ENCODE results near the gene ARHGAP22.

DNA sequence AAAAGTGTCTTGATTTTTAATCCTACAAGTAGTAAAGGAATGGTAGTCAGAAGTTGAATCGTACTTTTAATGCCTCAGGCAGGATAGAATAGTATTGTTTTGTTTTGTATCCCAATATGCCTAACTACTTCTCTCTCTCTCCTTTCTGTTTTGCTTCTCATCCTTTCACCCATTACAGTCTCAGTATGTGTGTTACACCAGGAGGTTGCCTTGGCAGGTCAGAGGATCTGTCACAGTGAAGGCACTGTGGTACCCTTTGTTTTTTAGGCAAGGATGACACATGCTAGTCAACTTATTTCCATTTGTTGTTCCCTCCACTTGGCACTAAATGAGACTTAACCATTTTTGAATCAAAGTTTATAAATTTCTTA lies 204.0 kb downstream of the ARHGAP22 start:
- no peak for TF ChIP-seq CTCF (IDR thresholded peaks at IDR 0.05; ENCODE audit: insufficient read depth, low read length)
- TF ChIP-seq, protein P1, sequence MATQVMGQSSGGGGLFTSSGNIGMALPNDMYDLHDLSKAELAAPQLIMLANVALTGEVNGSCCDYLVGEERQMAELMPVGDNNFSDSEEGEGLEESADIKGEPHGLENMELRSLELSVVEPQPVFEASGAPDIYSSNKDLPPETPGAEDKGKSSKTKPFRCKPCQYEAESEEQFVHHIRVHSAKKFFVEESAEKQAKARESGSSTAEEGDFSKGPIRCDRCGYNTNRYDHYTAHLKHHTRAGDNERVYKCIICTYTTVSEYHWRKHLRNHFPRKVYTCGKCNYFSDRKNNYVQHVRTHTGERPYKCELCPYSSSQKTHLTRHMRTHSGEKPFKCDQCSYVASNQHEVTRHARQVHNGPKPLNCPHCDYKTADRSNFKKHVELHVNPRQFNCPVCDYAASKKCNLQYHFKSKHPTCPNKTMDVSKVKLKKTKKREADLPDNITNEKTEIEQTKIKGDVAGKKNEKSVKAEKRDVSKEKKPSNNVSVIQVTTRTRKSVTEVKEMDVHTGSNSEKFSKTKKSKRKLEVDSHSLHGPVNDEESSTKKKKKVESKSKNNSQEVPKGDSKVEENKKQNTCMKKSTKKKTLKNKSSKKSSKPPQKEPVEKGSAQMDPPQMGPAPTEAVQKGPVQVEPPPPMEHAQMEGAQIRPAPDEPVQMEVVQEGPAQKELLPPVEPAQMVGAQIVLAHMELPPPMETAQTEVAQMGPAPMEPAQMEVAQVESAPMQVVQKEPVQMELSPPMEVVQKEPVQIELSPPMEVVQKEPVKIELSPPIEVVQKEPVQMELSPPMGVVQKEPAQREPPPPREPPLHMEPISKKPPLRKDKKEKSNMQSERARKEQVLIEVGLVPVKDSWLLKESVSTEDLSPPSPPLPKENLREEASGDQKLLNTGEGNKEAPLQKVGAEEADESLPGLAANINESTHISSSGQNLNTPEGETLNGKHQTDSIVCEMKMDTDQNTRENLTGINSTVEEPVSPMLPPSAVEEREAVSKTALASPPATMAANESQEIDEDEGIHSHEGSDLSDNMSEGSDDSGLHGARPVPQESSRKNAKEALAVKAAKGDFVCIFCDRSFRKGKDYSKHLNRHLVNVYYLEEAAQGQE (IDR thresholded peaks at IDR 0.05; ENCODE audit: insufficient replicate concordance, low read depth) = no peak
- no peak for TF ChIP-seq POLR2AphosphoS5 (IDR thresholded peaks at IDR 0.05; ENCODE audit: low read depth)
- no peak for TF ChIP-seq GABPA (IDR thresholded peaks at IDR 0.05; ENCODE audit: low read depth)
